H1 (cell line): ENCODE measurements around the gene MAPK9. TPM values are rescaled to one million over a fixed set of nuclear protein-coding genes. Genes with fewer than 3 reads are reported as not detected.

Experiments
- CTCF ChIA-PET: fragments of 300-600 bp; sonication (Branson Sonifier 250); formaldehyde crosslinking; loops from one replicate; lab custom pipeline; 2021; ENCODE audit not compliant: partially characterized antibody; lab: Charles Lee
- POLR2A ChIA-PET: fragments of 300-600 bp; sonication (Branson Sonifier 250); formaldehyde crosslinking; loops from one replicate; lab custom pipeline; 2021; ENCODE audit warnings: inconsistent platforms; ENCODE audit not compliant: partially characterized antibody; lab: Charles Lee
- DNase-seq, 2 experiments: peaks; one replicate each; pipeline versions ENCODE4 v3.0.0 to v3.0.0-alpha.2; 2010 to 2022; ENCODE audit warnings: low spot score in 2 of 2, low read depth in 1 of 2, mixed read lengths in 1 of 2
- FAIRE-seq: peaks from 2 replicates; lab custom pipeline; 2011; peaks lifted over from hg19 to GRCh38; lab: Jason Lieb, UNC
- H2AFZ ChIP-seq: 2 replicates; pipeline ENCODE4 v1.8.1; 2012; ENCODE audit warnings: low read length, inconsistent platforms
- H2AK5ac ChIP-seq: 2 replicates; pipeline ENCODE4 v1.6.1; 2013; ENCODE audit warnings: low read depth, low read length
- H2BK120ac ChIP-seq: replicated peaks from 2 replicates; pipeline ENCODE3; 2013; ENCODE audit warnings: low read depth, low read length, inconsistent platforms
- H2BK12ac ChIP-seq: 2 replicates; pipeline ENCODE4 v1.6.1; 2013; ENCODE audit warnings: low read depth, low read length
- H2BK15ac ChIP-seq: 2 replicates; pipeline ENCODE4 v1.6.1; 2013; ENCODE audit warnings: low read length
- H2BK20ac ChIP-seq: 2 replicates; pipeline ENCODE4 v1.6.1; 2013; ENCODE audit warnings: low read length
- H2BK5ac ChIP-seq: 2 replicates; pipeline ENCODE4 v1.6.1; 2013; ENCODE audit warnings: low read depth, low read length
- H3K14ac ChIP-seq: 2 replicates; pipeline ENCODE4 v1.6.1; 2013; ENCODE audit warnings: inconsistent platforms; ENCODE audit not compliant: insufficient read length
- H3K18ac ChIP-seq: 2 replicates; pipeline ENCODE4 v1.6.1; 2013; ENCODE audit warnings: low read length; ENCODE audit errors: extremely low read depth
- H3K23ac ChIP-seq: 2 replicates; pipeline ENCODE4 v1.6.1; 2013; ENCODE audit warnings: inconsistent platforms; ENCODE audit not compliant: insufficient read length
- H3K23me2 ChIP-seq: 2 replicates; pipeline ENCODE4 v1.6.1; 2013; ENCODE audit warnings: low read depth, low read length
- H3K27ac ChIP-seq: 2 replicates; pipeline ENCODE4 v1.6.1; 2011; ENCODE audit warnings: low read depth, low read length, inconsistent platforms
- H3K27me3 ChIP-seq, 4 experiments: replicated peaks in 1 of 4; 1 replicate in 1 of 4; 2 replicates in 3 of 4; pipeline versions ENCODE4 v1.6.1 to v1.8.1; 2011 to 2013; ENCODE audit warnings: low read length in 3 of 4, mild to moderate bottlenecking in 3 of 4, inconsistent platforms in 2 of 4, mixed read lengths in 2 of 4, moderate library complexity in 1 of 4; ENCODE audit not compliant: control insufficient read depth in 3 of 4, insufficient read depth in 3 of 4; ENCODE audit errors: extremely low read depth in 1 of 4
- H3K36me3 ChIP-seq, 4 experiments: 2 replicates each; pipeline versions ENCODE4 v1.6.1 to v1.8.1; 2011 to 2013; ENCODE audit warnings: mild to moderate bottlenecking in 4 of 4, low read length in 3 of 4, moderate library complexity in 2 of 4, control low read depth in 1 of 4, inconsistent platforms in 1 of 4; ENCODE audit not compliant: insufficient read depth in 4 of 4, control insufficient read depth in 2 of 4
- H3K4ac ChIP-seq: replicated peaks from 2 replicates; pipeline ENCODE3; 2013; ENCODE audit warnings: low read length, low read depth, mixed read lengths, inconsistent platforms; ENCODE audit not compliant: insufficient read length
- H3K4me1 ChIP-seq, 4 experiments: replicated peaks in 1 of 4; 1 replicate in 1 of 4; 2 replicates in 3 of 4; pipeline versions ENCODE4 v1.6.1 to v1.8.1; 2011 to 2013; ENCODE audit warnings: low read length in 3 of 4, inconsistent platforms in 2 of 4, mixed read lengths in 1 of 4; ENCODE audit not compliant: insufficient read depth in 4 of 4, control insufficient read depth in 3 of 4
- H3K4me2 ChIP-seq, 2 experiments: 2 replicates each; pipeline versions ENCODE4 v1.6.1 to v1.8.1; 2011 to 2013; ENCODE audit warnings: low read depth in 2 of 2, low read length in 2 of 2, control low read depth in 1 of 2, inconsistent platforms in 1 of 2, mild to moderate bottlenecking in 1 of 2; ENCODE audit not compliant: insufficient read depth in 1 of 2
- H3K4me3 ChIP-seq, 4 experiments: fragments of 200-600, 300-600 bp in 1 of 4; sonication (generic), shearing (Covaris generic), sonication (Bioruptor Twin) in 1 of 4; 2 replicates each; pipeline versions ENCODE4 v1.5.1 to v1.8.1; 2011 to 2016; ENCODE audit warnings: low read length in 4 of 4, low read depth in 3 of 4, control low read depth in 2 of 4, inconsistent platforms in 2 of 4, mild to moderate bottlenecking in 2 of 4, mixed read lengths in 1 of 4, moderate library complexity in 1 of 4; ENCODE audit not compliant: insufficient read depth in 2 of 4; ENCODE audit errors: extremely low read depth in 1 of 4
- H3K56ac ChIP-seq: replicated peaks from 2 replicates; pipeline ENCODE3; 2013; ENCODE audit warnings: low read depth, mild to moderate bottlenecking, mixed read lengths, low read length, inconsistent platforms; ENCODE audit not compliant: insufficient read length
- H3K79me1 ChIP-seq: 2 replicates; pipeline ENCODE4 v1.6.1; 2013; ENCODE audit warnings: low read depth, low read length, control low read depth
- H3K79me2 ChIP-seq, 2 experiments: 2 replicates each; pipeline versions ENCODE4 v1.6.1 to v1.8.1; 2012 to 2013; ENCODE audit warnings: low read length in 2 of 2, mild to moderate bottlenecking in 2 of 2, inconsistent platforms in 1 of 2; ENCODE audit not compliant: insufficient read depth in 2 of 2, control insufficient read depth in 1 of 2
- H3K9ac ChIP-seq, 4 experiments: replicated peaks in 1 of 4; 1 replicate in 1 of 4; 2 replicates in 3 of 4; pipeline versions ENCODE4 v1.6.1 to v1.8.1; 2011 to 2013; ENCODE audit warnings: low read depth in 3 of 4, low read length in 3 of 4, control low read depth in 2 of 4, mild to moderate bottlenecking in 2 of 4, moderate library complexity in 2 of 4, inconsistent platforms in 1 of 4; ENCODE audit errors: extremely low read depth in 1 of 4
- H3K9me3 ChIP-seq, 2 experiments: 2 replicates each; pipeline versions ENCODE4 v1.6.1 to v1.8.1; 2012 to 2013; ENCODE audit warnings: mild to moderate bottlenecking in 2 of 2, moderate library complexity in 2 of 2, control low read depth in 1 of 2, inconsistent platforms in 1 of 2, low read depth in 1 of 2, low read length in 1 of 2, mixed read lengths in 1 of 2; ENCODE audit not compliant: insufficient read depth in 2 of 2
- H4K20me1 ChIP-seq, 2 experiments: replicated peaks in 1 of 2; 2 replicates each; pipeline versions ENCODE3 to v1.8.1; 2011 to 2013; ENCODE audit warnings: inconsistent platforms in 2 of 2, low read length in 2 of 2, mild to moderate bottlenecking in 1 of 2; ENCODE audit not compliant: insufficient read depth in 2 of 2, control insufficient read depth in 1 of 2
- H4K5ac ChIP-seq: 2 replicates; pipeline ENCODE4 v1.6.1; 2013; ENCODE audit warnings: low read length, low read depth, mixed read lengths, inconsistent platforms; ENCODE audit not compliant: insufficient read length
- H4K8ac ChIP-seq: 2 replicates; pipeline ENCODE4 v1.8.0; 2013; ENCODE audit warnings: mild to moderate bottlenecking, moderate library complexity, low read length, inconsistent platforms; ENCODE audit not compliant: insufficient read depth; ENCODE audit errors: extremely low read depth
- H4K91ac ChIP-seq: replicated peaks from 2 replicates; pipeline ENCODE3; 2013; ENCODE audit warnings: low read length, mixed read lengths, inconsistent platforms; ENCODE audit not compliant: insufficient read length
- JUN ChIP-seq: IDR thresholded peaks from 2 replicates; pipeline ENCODE4 v1.6.1; 2011; ENCODE audit warnings: low read depth, mild to moderate bottlenecking, improper control_type of control experiment, low read length
- NANOG ChIP-seq: IDR thresholded peaks from 2 replicates; pipeline ENCODE4 v1.6.1; 2011; ENCODE audit warnings: low read length, low read depth, mild to moderate bottlenecking, inconsistent platforms; ENCODE audit not compliant: insufficient read depth, poor library complexity, severe bottlenecking
- SIRT6 ChIP-seq: IDR thresholded peaks from one replicate; pipeline ENCODE4 v1.7.1; 2012; ENCODE audit warnings: low read length, inconsistent platforms
- SP4 ChIP-seq: IDR thresholded peaks from 2 replicates; pipeline ENCODE4 v1.6.1; 2012; ENCODE audit warnings: low read length, inconsistent platforms
- YY1 ChIP-seq: IDR thresholded peaks from 2 replicates; pipeline ENCODE4 v1.6.1; 2011; ENCODE audit warnings: low read depth, mild to moderate bottlenecking, low read length
- ZNF274 ChIP-seq: IDR thresholded peaks from 2 replicates; pipeline ENCODE4 v1.7.0; 2012; ENCODE audit warnings: low read length, borderline replicate concordance; ENCODE audit errors: extremely low read depth
- WGBS, 2 experiments: shearing (Covaris generic) in 1 of 2; methylation state at CpG; one replicate each; pipeline versions ENCODE4 v1.1.6 to v1.1.7; 2013 to 2015; ENCODE audit warnings: low lambda C conversion rate in 2 of 2, mixed read lengths in 2 of 2, inconsistent platforms in 1 of 2, low coverage in 1 of 2, missing lambda C conversion rate in 1 of 2; ENCODE audit not compliant: insufficient replicate concordance in 2 of 2, insufficient coverage in 1 of 2, insufficient read length in 1 of 2; ENCODE audit errors: extremely low coverage in 1 of 2, missing lambda C conversion rate in 1 of 2; 5-methylcytosine and 5-hydroxymethylcytosine counted together
- polyA plus RNA-seq, 7 experiments: library from polyadenylated mRNA; depleted of rRNA in 3 of 7; stranded (reverse) in 5 of 7; unstranded in 2 of 7; fragments of >200 nt in 5 of 7; fragments of 200-250 nt in 2 of 7; gene quantifications; 1 replicate in 5 of 7; 2 replicates in 1 of 7; 4 replicates in 1 of 7; pipeline versions ENCODE4 v1.2.1 to v1.2.3, GENCODE V29; 2011 to 2013; ENCODE audit warnings: missing spikeins in 2 of 7, mixed read lengths in 2 of 7
- total RNA-seq: library from RNA; stranded (reverse); fragmentation: NEBNext Ultra II Directional; extraction: Animal tissue kit (Norgen Biotek cat#: 25700); gene quantifications from 2 replicates; pipeline ENCODE4 v1.2.1, GENCODE V29; 2021

MAPK9 gene
- total and polyA plus RNA-seq, 2 of the 8 experiments (the other 6 are each of a cell fraction or from before 2014, with no cell fraction given) = 22.3 to 43.7 TPM

DNA sequence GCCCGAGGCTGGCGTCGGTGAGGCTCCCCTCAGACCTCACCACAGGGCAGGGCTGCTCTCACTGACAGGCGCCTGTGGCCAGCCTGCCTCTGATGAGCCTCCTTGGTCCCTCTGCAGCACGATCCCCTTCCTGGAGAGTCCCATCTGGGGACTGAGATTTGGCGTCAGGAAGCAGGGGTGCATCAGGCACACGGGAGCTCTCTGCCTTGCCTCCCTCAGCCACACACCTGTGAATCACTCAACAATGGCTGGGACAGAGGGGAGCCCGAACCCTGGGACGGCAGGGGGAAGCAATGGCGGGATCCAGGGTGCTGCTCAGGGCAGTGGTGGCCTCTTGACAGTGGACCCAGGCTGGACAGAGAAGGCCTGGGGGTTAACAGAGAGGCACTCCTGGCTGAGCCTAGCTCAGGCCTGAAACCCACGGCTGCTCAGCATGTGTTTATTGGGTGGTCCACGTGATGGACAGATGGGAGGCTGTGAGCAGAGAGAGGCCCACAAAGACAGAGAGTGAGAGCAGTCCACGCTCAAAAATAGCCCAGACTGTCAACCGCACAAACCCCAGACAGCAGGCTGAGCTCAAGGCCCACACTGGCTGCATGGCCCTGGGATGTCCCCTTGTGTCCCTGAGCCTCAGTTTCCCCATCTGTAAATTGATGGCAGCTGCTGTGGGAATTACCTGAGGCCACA is 94.7 kb downstream of the MAPK9 start:
- H3K4me1 ChIP-seq = no peaks in the 10 kb centered on the region
- no peak overlapping the region for H2BK12ac ChIP-seq
- H3K9ac ChIP-seq = no peak overlapping the region
- no peak overlapping the region for H3K4ac ChIP-seq
- H3K79me2 ChIP-seq = no peaks in the 10 kb centered on the region
- no peaks in the 10 kb centered on the region for H3K9me3 ChIP-seq
- ChIA-PET CTCF (interaction anchor here (0.7 to 8.9 kb wide), 3 partner anchors 11 to 58 kb away, joined by 3 to 61 read pairs (median 5); partner anchors contain the start of gene RASGEF1C), POLR2A (no interaction called here)
- no peak overlapping the region; the same call in 1 of the 2 replicates for H2BK15ac ChIP-seq
- no peaks in the 10 kb centered on the region; the same call in 1 of the 2 replicates for H3K23me2 ChIP-seq
- no peak overlapping the region for H3K56ac ChIP-seq
- 86% methylated on average over 14 of the region's 14 CpGs; no CpG with 5 or more reads in 1 of the 2 experiments for WGBS, 2 experiments
- H3K4me3 ChIP-seq = no peak overlapping the region
- no peak overlapping the region for H2BK120ac ChIP-seq
- H3K36me3 ChIP-seq = no peaks in the 10 kb centered on the region
- no peak for FAIRE-seq
- H3K27ac ChIP-seq = no peak overlapping the region
- H3K23ac ChIP-seq = no peak overlapping the region
- no peak overlapping the region for H3K4me2 ChIP-seq
- no peak overlapping the region; the same call in 1 of the 2 replicates for H4K8ac ChIP-seq
- TF ChIP-seq YY1 (no peak), NANOG (no peak), JUN (no peak), SP4 (no peak), SIRT6 (no peak), ZNF274 (no peak)
- TF ChIP-seq, all 59 proteins: peak for 0
- Histone ChIP-seq H2AFZ (no peak overlapping the region), H3K18ac (no peak overlapping the region), H4K20me1 (no peaks in the 10 kb centered on the region), H2AK5ac (no peak overlapping the region), H4K5ac (no peak overlapping the region), H4K91ac (no peak overlapping the region), H3K79me1 (no peaks in the 10 kb centered on the region), H2BK20ac (no peak overlapping the region), H3K27me3 (no peaks in the 10 kb centered on the region), H3K14ac (no peak overlapping the region), H2BK5ac (no peak overlapping the region)
- no peak for DNase-seq
